HG03469 (cell line): ENCODE results near the gene LENEP.

Source experiments
- ATAC-seq: cut with Tn5 transposase; IDR thresholded peaks from one replicate; pipeline ENCODE4 v1.9.1; 2021; ENCODE audit warnings: mild to moderate bottlenecking, moderate library complexity, moderate number of reproducible peaks; ENCODE audit not compliant: unreplicated experiment

LENEP gene

DNA sequence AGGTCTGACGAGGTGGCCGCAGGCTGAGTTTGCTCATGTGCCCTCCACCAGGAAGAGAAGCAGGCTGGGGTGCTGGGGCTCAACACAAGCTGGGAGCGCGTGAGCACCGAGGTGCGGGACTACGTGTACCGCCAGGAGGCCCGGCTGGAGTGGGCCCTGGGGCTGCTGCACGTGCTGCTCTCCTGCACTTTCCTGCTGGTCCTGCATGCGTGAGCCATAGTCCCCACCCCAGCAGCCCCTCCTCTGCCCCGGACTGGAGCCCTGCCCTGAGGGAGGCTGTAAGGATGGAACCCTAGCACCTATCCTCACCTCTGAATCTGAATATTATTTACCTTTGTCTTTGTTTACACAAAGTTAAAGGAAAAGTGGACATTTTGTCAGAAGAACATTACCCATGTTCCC lies 49.9 kb downstream of the LENEP start:
- no peak for ATAC-seq

DNA sequence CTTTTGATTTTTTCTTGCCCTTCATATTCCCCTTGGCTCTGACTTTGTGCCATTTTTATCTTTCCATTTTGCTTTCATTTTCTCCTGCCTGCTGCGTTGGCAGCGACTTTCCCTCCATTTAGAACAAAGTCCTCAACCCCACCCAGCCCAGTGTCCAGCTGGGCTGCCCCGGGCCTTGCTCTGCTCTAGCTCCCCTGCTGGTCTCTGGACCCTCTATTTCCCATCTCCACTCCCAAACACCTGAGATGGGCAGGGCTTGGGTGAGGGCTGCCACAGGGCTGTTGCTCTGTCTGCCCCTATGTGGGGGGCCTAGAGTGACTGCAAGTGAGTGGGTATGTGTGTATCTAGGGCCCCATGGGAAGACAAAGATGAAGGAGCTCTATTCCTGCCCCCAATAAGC lies 50.4 kb downstream of the LENEP start:
- ATAC-seq, result no peak
